Breast epithelium (tissue), 3 donors: ENCODE data around the gene POTEH.
"Not testable (repeated sequence)": the region's sequence is repeated elsewhere in the genome, so short reads cannot be mapped to it uniquely, and the experiment has no call there.

Experiments
- CTCF ChIP-seq, 3 donors: fragments of 450-650 bp; IDR thresholded peaks; one replicate each; pipeline ENCODE4 v1.5.1; 2016 to 2017; ENCODE audit warnings: antibody characterized with exemption in 3 of 3, mild to moderate bottlenecking in 3 of 3, moderate library complexity in 3 of 3
- POLR2A ChIP-seq: fragments of 450-650 bp; IDR thresholded peaks from one replicate; pipeline ENCODE4 v1.6.1; 2016; ENCODE audit warnings: antibody characterized with exemption, mild to moderate bottlenecking, moderate library complexity

DNA sequence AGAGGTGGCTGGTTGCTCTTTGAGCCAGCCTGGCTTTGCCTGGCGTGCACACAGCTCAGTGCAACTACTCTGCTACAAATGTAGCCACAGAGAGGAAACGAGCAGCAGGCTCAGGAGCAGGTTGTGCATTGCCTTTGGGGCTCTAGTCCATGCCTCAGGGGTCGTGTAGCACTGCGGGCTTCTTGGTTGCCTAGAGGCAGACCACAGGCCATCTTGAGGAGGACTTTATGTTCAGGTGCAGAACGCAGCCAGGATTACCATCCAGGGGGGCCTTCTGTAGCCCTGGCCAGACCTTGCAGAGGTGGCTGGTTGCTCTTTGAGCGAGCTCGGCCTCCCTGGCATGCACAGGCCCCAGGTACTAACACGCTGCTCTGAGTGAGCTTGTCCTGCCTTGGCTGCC, 41.2 kb downstream of the POTEH start:
- not testable (repeated sequence) for TF ChIP-seq CTCF (IDR thresholded peaks at IDR 0.05); POLR2A
